ENCODE results near the gene COL17A1. TPM values are rescaled to one million over a fixed set of nuclear protein-coding genes. Genes with fewer than 3 reads are reported as not detected.

Gene COL17A1
- total RNA-seq, 1 experiment from 2014 or later = 1.2 TPM

- Histone ChIP-seq H3K4me2 (ENCODE audit: low read length) (peak overlapping the region; percentile 95), H3K27me3 (ENCODE audit: low read length) (no peaks in the 10 kb centered on the region), H3K4me3 (ENCODE audit: low read length) (peak overlapping the region; percentile 81), H2AFZ (ENCODE audit: low read length) (peak overlapping the region; percentile 60), H3K9me2 (replicated peaks; ENCODE audit: low read length) (no peaks in the 10 kb centered on the region), H3K36me3 (ENCODE audit: low read depth, low read length) (no peaks in the 10 kb centered on the region), H3F3A (ENCODE audit: low read length, unreplicated experiment) (peaks cover 3% of the 10 kb centered on the region), H3K27ac (ENCODE audit: low read length) (peak overlapping the region; percentile 99), H3K4me1 (ENCODE audit: insufficient read depth, low read length) (peaks cover 51% of the 10 kb centered on the region), H3K79me2 (ENCODE audit: low read length) (peaks cover 8% of the 10 kb centered on the region; the same call in 1 of the 2 replicates), H4K20me1 (ENCODE audit: low read length) (no peaks in the 10 kb centered on the region), H3K9me3 (ENCODE audit: low read length) (no peaks in the 10 kb centered on the region), H3K9ac (ENCODE audit: low read length) (peak overlapping the region; percentile 99)
- ATAC-seq (peak; percentile 51), DNase-seq (peak; percentile 93)
- TF ChIP-seq EZH2 (IDR thresholded peaks at IDR 0.05; ENCODE audit: low read length, unreplicated experiment) (no peak), EZH2phosphoT487 (IDR thresholded peaks at IDR 0.05; ENCODE audit: borderline replicate concordance, low read length) (no peak), CTCF (conservative IDR thresholded peaks at IDR 0.05; ENCODE audit: low read depth, low read length) (no peak)
- intact Hi-C loops (cut with micrococcal nuclease) = loop anchor here (1.0 to 5.0 kb wide), 3 partner anchors 11 to 154 kb away; partner anchors contain the start of gene SLK
- TSS peak; percentile 87 for BruUV-seq (replicated peaks)
- CTCF ChIA-PET = interaction anchor here (0.5 to 0.6 kb wide), 5 partner anchors 40 to 373 kb away, joined by 3 to 10 read pairs (median 4); no protein-coding TSS in a partner anchor
- POLR2A ChIA-PET (ENCODE audit: unreplicated experiment) = interaction anchor here (0.6 to 1.0 kb wide), 7 partner anchors 11 to 266 kb away, joined by 3 to 16 read pairs (median 10); no protein-coding TSS in a partner anchor
Observed at GRCh38 chr10:104120903-104121484, 35.3 kb upstream of the COL17A1 start.

- Histone ChIP-seq H3K9ac (ENCODE audit: low read length) (peak overlapping the region; percentile 99), H3K9me3 (ENCODE audit: low read length) (no peaks in the 10 kb centered on the region), H3K9me2 (replicated peaks; ENCODE audit: low read length) (no peaks in the 10 kb centered on the region), H3K27ac (ENCODE audit: low read length) (peak overlapping the region; percentile 99), H3K27me3 (ENCODE audit: low read length) (no peaks in the 10 kb centered on the region), H3K4me3 (ENCODE audit: low read length) (peak overlapping the region; percentile 81; the same call in 1 of the 2 replicates), H3K79me2 (ENCODE audit: low read length) (peaks cover 8% of the 10 kb centered on the region; the same call in 1 of the 2 replicates), H3F3A (ENCODE audit: low read length, unreplicated experiment) (peaks cover 3% of the 10 kb centered on the region), H4K20me1 (ENCODE audit: low read length) (no peaks in the 10 kb centered on the region), H3K4me2 (ENCODE audit: low read length) (peak overlapping the region; percentile 95), H3K4me1 (ENCODE audit: insufficient read depth, low read length) (peaks cover 51% of the 10 kb centered on the region), H2AFZ (ENCODE audit: low read length) (peak overlapping the region; percentile 60), H3K36me3 (ENCODE audit: low read depth, low read length) (no peaks in the 10 kb centered on the region)
- BruUV-seq (replicated peaks) = no TSS peak
- CTCF ChIA-PET = interaction anchor here (0.6 kb wide), 4 partner anchors 39 to 373 kb away, joined by 3 to 10 read pairs (median 4); no protein-coding TSS in a partner anchor
- ATAC-seq = no peak
- POLR2A ChIA-PET (ENCODE audit: unreplicated experiment) = interaction anchor here (0.6 to 0.8 kb wide), 5 partner anchors 27 to 266 kb away, joined by 4 to 16 read pairs (median 11); no protein-coding TSS in a partner anchor
- TF ChIP-seq EZH2 (IDR thresholded peaks at IDR 0.05; ENCODE audit: low read length, unreplicated experiment) = no peak
- no peak for TF ChIP-seq CTCF (conservative IDR thresholded peaks at IDR 0.05; ENCODE audit: low read depth, low read length)
- TF ChIP-seq EZH2phosphoT487 (IDR thresholded peaks at IDR 0.05; ENCODE audit: borderline replicate concordance, low read length) = no peak
- DNase-seq = no peak
- intact Hi-C loops (cut with micrococcal nuclease) = loop anchor here (1.0 to 5.0 kb wide), 3 partner anchors 10 to 153 kb away; partner anchors contain the start of gene SLK
Observed at GRCh38 chr10:104120512-104120902, 34.8 kb upstream of the COL17A1 start.
